HG02623 (cell line): ENCODE data around the gene TNRC18.
"Not testable (repeated sequence)": the region's sequence is repeated elsewhere in the genome, so short reads cannot be mapped to it uniquely, and the experiment has no call there.

ENCODE experiments used
- ATAC-seq: cut with Tn5 transposase; IDR thresholded peaks from one replicate; pipeline ENCODE4 v1.9.1; 2021; ENCODE audit warnings: moderate library complexity; ENCODE audit not compliant: unreplicated experiment

Gene TNRC18

DNA sequence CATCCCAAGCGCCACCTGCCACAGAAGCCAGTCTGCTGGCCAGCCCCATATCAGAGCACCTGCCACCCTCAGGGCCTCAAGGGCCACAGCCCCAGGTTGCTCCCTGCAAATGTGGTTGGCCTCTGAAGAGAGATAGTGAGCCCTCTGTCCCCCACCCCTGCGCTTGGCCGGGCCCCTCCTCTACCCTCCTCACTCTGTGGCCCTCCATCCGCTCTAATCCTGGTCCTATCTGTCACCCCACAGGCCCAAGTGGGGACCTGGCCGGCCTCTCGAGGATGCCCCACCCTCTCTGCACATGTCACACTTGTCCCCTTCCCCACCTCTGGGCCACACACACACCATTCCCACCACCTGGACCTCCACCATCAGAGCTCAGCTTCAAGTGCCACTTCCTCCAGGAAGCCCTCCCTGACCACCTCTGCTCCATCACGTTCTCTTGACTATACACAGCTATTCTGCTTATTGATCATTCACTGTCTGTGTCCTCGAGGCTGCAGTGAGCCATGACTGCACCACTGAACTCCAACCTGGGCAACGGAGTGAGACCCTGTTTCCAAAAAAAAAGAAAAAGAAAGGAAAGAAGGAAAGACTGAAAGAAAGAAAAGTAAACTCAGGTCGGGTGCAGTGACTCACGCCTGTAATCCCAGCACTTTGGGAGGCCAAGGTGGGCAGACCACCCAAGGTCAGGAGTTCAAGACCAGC, 42.4 kb downstream of the TNRC18 start:
- no peak for ATAC-seq

- no peak for ATAC-seq
Measured at GRCh38 chr7:5380350-5381070, 43.1 kb downstream of the TNRC18 start.

- no peak for ATAC-seq
Measured at GRCh38 chr7:5379546-5379945, 44.1 kb downstream of the TNRC18 start.

GRCh38 chr7:5377816-5378215, 45.8 kb downstream of the TNRC18 start:
- ATAC-seq: no peak

DNA sequence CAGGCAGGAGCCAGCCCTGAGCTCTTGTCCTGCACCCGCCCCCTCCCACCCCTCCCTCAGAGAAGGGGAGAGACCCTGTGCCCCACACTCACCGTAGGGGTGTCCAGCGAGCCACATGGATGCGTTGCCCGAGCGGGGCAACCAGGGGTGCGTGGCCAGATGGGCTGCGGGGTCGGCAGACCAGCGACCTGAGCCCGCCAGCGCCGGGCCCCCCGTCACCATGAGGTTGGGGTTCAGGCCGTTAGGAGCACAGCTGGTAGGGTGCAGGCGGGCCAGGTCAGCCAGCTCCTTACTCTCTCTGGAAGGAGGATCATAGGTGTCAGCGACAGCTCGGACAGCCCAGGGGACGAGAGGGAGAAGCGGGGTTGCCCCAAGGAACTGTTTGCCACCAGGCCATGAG, 46.4 kb downstream of the TNRC18 start:
- ATAC-seq: no peak

GRCh38 chr7:5375925-5376324, 47.7 kb downstream of the TNRC18 start:
- ATAC-seq: no peak

DNA sequence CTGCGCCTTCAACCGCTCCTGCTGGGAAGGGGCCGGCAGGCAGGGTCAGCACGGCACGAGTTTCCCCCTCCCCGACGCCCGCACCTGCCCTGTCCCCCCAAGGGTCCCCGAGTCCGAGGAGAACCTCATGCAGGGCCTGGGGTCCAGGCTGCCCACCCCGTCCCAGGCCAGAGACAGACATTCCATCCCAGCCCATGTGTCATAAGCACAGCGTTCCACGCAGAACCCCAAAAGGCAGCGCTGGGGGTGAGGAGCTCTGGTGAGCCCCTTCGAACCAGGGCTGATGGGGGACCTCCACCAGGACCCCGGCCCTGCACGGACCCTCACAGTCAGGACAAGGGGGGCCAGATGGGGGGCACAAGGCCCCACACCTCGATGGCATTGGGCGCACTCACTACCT, 49.2 kb downstream of the TNRC18 start:
- no peak for ATAC-seq

GRCh38 chr7:5373300-5373699, 50.3 kb downstream of the TNRC18 start:
- ATAC-seq: no peak

DNA sequence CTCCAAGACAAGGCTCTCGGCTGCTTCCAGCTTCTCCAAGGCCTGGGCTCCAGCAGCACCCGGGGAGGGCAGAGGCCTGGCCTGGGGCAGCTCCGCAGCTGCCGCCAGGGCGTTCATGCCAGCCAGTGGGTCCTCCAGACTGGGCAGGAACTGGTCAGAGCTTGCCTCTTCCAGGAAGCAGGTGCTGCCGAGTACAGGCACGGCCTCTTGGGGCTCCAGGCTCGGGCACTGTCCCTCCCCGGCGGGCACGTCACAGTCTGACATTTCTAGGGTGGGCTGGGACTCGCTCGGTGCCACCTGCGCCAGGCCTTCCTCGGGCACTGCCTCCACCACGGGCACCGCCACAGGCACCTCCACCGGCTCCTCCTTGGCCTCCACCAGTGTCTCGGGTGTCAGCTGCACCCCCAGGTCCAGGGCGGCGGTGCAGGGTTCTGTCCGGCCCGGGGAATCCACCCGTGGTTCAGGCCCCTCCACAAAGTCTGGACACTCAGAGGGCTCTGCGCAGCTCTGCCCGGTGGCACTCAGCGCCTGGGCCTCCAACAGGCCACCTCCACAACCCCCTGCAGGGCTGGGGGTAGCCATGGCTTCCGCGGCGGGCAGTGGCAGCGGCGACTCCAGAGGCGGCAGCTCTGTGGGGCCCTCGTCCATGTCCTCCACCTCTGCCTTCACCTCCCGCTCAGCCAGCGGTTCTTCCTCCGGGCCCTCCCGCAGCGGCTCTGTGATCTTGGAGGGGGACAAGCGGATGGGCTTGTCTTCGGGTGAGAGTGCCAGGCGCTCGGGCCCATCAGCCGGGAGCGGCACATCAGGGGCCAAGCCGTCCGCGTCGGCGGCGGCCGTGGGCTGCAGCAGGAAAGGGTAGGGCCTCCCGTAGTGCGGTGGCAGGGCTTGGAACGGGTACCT, 52.9 kb downstream of the TNRC18 start:
- ATAC-seq: no peak

- ATAC-seq: no peak
Measured at GRCh38 chr7:5367661-5368060, 56.0 kb downstream of the TNRC18 start.

DNA sequence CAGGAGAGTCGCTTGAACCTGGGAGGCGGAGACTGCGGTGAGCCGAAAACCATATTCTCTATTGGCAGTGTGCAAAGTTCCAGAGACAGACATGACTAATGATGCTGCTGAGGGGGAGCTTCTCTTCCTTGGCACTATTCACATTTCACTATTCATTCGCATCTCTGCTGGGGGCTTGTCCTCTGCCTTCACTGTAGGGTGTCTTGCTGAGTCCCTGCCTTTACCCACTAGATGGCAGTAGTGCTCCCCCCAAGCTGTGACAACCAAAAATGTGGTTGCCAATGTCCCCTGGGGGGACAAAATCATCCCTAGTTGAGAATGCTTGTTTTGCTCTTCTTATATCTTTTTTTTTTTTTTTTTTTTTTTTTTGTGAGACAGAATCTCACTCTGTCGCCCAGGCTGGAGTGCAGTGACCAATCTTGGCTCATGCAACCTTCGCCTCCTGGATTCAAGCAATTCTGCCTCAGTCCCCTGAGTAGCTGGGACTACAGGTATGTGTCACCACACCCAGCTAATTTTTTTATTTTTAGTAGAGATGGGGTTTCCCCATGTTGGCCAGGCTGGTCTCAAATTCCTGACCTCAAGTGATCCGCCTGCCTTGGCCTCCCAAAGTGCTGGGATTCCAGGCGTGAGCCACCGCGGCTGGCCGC, 57.5 kb downstream of the TNRC18 start:
- ATAC-seq: not testable (repeated sequence)

DNA sequence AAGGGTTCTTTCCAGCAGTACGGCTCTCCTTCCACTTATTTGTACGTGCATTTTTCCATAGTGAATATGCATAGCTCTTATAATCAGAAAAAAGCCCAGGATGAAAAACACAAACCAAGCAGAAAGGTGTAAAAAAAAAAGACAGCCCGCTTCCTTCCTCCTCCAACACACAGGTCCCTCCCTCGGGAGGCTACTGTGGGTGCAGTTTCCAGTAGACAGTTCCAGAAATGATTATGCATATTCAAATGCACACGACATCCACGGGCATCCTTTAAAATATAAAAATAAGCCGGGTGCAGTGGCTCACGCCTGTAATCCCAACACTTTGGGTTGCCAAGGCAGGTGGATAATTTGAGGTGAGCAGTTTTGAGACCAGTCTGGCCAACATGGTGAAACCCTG, 59.9 kb downstream of the TNRC18 start:
- ATAC-seq: no peak

DNA sequence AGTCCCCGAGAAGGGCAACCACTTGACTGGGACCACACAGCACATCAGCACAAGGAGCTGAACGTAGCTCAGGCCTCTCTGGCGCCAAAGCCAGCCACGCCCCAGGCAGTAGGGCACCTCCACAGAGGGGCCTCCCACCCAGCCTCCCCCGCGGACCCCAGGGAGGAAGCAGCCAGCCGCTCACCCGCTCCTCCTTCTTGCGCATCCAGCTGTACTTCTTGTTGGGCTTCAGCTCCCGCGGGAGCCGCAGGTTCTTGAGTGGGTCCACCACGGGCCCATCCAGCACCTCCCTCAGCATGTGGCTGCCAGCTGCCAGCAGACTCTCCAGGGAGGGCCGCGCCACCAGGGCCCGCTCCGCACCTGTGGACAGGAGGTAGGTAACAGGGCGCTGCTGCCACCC, 61.2 kb downstream of the TNRC18 start:
- no peak for ATAC-seq

DNA sequence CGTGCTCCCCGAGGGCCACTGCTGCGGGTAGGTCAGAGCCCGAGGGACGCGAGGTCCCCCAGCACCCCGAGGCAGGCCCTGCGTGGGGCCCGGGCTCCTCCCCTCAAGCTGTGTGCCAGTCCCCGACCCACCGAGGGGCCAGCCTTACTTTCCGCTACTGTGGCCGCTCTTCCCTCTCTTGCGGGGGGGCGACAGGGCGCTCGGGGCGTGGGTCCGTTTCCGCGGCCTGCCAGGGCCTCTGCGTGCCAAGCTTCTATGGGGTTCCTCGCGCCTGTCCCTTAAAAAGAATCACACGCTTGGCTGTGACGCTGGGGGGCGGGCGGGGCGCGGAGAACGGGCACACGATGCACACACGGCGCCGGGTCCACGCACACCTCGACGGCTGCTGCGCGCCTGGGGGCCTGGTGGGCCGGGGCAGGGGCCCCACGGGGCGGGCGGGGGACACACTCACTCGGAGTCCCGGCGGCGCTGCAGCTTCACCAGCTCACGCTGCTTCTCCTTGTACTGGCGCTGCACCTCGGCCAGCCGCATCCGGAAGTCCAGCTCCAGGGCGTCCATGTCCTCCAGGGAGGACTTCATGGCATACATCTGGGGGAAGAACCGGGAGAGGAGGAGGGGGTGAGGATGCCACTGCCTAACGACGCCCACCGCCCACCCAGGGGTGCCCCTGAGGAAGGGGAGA, 62.0 kb downstream of the TNRC18 start:
- ATAC-seq: no peak

GRCh38 chr7:5360971-5361370, 62.7 kb downstream of the TNRC18 start:
- ATAC-seq: no peak

- no peak for ATAC-seq
Measured at GRCh38 chr7:5360451-5360850, 63.2 kb downstream of the TNRC18 start.

GRCh38 chr7:5360021-5360420, 63.6 kb downstream of the TNRC18 start:
- not testable (repeated sequence) for ATAC-seq

GRCh38 chr7:5359344-5359743, 64.3 kb downstream of the TNRC18 start:
- no peak for ATAC-seq

- ATAC-seq: no peak
Measured at GRCh38 chr7:5357951-5358350, 65.7 kb downstream of the TNRC18 start.

GRCh38 chr7:5356751-5357119, 66.9 kb downstream of the TNRC18 start:
- no peak for ATAC-seq
